ENCODE data around the gene SYNE4. TPM values are rescaled to one million over a fixed set of nuclear protein-coding genes. Genes with fewer than 3 reads are reported as not detected.

SYNE4 gene
- total RNA-seq = 10 to 100 TPM; 17.1 to 19.3 TPM
- 3.4 TPM for polyA plus RNA-seq (2013, experiment 1 of 2)
- polyA plus RNA-seq (2013, experiment 2 of 2) = 3.6 TPM
- long read RNA-seq, experiment 1, partial matches to known transcripts = 2 of 11 reads
- long read RNA-seq, experiment 1, other reads (novel, unspliced or antisense) = 4 of 11 reads
- long read RNA-seq, experiment 2, transcript SYNE4-201 (8 exons, 1,365 nt) = major isoform, 12 of 59 reads
- long read RNA-seq, experiment 2, partial matches to known transcripts = 10 of 59 reads
- long read RNA-seq, experiment 2, other reads (novel, unspliced or antisense) = 33 of 59 reads
- long read RNA-seq, experiment 3, transcript SYNE4-205 (8 exons, 1,175 nt) = minor isoform, 9 of 75 reads
- long read RNA-seq, experiment 3, transcript SYNE4-201 (8 exons, 1,365 nt) = major isoform, 27 of 75 reads
- long read RNA-seq, experiment 3, partial matches to known transcripts = 0 of 75 reads
- long read RNA-seq, experiment 3, other reads (novel, unspliced or antisense) = 36 of 75 reads
- long read RNA-seq, experiment 4, transcript SYNE4-201 (8 exons, 1,365 nt) = major isoform, 17 of 48 reads
- long read RNA-seq, experiment 4, partial matches to known transcripts = 0 of 48 reads
- long read RNA-seq, experiment 4, other reads (novel, unspliced or antisense) = 28 of 48 reads

DNA sequence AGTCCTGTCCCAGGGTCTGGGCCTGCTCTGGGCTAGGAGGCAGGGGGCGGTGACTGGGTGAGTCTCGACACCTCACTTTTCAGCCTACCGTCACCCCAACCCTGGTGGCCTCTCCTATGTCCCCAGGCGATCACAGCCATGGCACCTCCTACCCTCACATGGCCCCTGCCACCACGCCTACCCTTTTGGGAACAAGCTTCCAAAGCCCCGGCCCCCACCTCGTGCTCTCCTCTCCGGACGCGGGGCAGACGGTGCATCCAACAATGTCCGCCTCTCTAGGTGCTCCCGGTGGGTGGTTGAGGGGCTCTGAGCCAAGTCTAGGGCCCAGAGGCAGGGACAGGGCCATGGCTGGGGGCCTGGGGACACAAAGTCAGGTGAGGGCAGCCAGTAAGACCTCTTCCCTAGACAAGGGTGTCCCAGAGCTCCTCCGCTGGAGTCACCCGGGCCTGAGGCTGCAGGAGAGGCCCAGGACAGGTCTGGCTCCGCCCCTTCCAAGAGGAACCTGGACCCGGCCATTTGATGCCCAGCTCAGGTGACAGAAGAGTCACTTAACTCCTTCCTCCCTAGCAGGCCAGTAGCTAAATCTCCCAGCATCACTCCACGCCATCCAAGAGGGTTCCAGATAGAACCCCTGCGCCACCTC is at the start of gene SYNE4:
Gene SYNE4, minus strand, starts transcription at position 478 of the 643 bp plus-strand sequence. Its CDS starts 132 bp downstream, at position 346.
- H3K4me1 Mint-ChIP-seq = peaks cover 17% of the 10 kb centered on the region
- H3K9me3 Mint-ChIP-seq = no peaks in the 10 kb centered on the region
- peak within 1 kb of the TSS; percentile 93 for H3K27ac Mint-ChIP-seq
- H3K27me3 Mint-ChIP-seq (ENCODE audit: insufficient read depth) = peaks cover 4% of the 10 kb centered on the region
- H3K9ac ChIP-seq (ENCODE audit: extremely low read depth, low read length, poor library complexity, severe bottlenecking) = no peak within 1 kb of the TSS
- no peak for TF ChIP-seq CTCF (conservative IDR thresholded peaks at IDR 0.05)
- DNase-seq = peak; percentile 95
- H3K4me3 ChIP-seq (ENCODE audit: low read length) = peak within 1 kb of the TSS; percentile 64
- peak within 1 kb of the TSS; percentile 88 for H3K4me3 Mint-ChIP-seq
- no peaks in the 10 kb centered on the region for H3K27me3 ChIP-seq (ENCODE audit: control insufficient read depth, insufficient read depth, low read length, poor library complexity, severe bottlenecking)
- H3K27ac ChIP-seq (ENCODE audit: low read depth, low read length) = no peak within 1 kb of the TSS
- H3K4me1 ChIP-seq (ENCODE audit: control insufficient read depth, insufficient read depth, low read length) = no peaks in the 10 kb centered on the region
- no peaks in the 10 kb centered on the region for H3K9me3 ChIP-seq (ENCODE audit: control insufficient read depth, low read length)
- H3K36me3 Mint-ChIP-seq (ENCODE audit: low read depth) = peaks cover 21% of the 10 kb centered on the region
- WGBS, 2 experiments (ENCODE audit: insufficient coverage in 1 of 2, insufficient read length in 1 of 2) = 68 to 76% methylated on average over 11 to 19 of the region's 19 CpGs
- H3K36me3 ChIP-seq (ENCODE audit: control insufficient read depth, insufficient read depth, low read length) = no peaks in the 10 kb centered on the region

DNA sequence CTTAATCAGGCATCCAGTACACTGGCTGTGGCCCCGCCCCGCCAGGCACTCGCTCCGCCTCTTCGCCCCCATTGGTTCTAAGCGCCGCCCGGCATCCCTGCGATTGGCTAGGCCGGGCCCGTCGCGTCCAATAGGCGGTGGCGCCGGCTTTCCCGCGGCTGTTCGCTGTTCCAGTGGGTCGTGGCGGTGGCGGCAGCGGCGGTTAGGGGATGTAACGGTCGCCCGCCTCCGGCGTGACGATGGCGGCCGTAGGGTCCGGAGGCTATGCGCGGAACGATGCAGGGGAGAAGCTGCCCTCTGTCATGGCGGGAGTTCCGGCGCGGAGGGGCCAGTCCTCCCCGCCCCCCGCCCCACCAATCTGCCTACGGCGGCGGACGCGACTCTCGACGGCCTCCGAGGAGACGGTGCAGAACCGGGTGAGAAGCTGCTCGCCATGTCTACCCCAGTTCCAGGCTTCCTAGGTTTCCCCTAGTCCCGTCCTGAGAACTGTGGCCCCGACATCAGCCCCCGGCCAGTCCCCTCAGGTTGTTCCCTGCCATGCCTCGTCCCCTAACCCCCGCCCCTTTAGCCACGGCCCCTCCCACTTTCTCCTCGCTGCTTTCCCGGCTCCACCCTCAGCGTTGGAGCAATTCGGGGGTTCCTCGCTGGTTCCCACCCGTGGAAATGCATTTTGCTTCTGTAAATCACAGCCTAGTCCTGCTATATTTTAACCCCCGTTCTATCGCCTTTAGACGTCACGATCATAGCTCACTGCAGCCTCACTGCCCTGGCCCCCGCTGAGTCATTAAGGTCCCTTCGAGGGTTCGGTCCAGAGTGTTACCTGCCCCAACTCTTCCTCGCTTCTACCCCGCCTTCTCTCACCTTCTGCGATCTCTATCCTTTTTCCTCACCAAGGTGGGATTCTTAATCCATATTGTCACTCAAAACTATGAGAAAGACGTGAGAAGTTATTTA is 46.4 kb upstream of the SYNE4 start, which contains the start of gene WDR62:
Gene WDR62, plus strand, starts transcription at position 165 of the 954 bp plus-strand sequence. Its CDS starts 75 bp downstream, at position 240.
- 0% methylated on average over 25 to 76 of the region's 76 CpGs for WGBS, 2 experiments (ENCODE audit: insufficient coverage in 1 of 2, insufficient read length in 1 of 2)
- H3K27ac Mint-ChIP-seq = peak within 1 kb of the TSS; percentile 99
- peak; percentile 97 for DNase-seq
- no peak for TF ChIP-seq CTCF (conservative IDR thresholded peaks at IDR 0.05)
- H3K4me3 ChIP-seq (ENCODE audit: low read length) = peak within 1 kb of the TSS; percentile 90
- H3K4me1 Mint-ChIP-seq = peaks cover 30% of the 10 kb centered on the region
- no peaks in the 10 kb centered on the region for H3K36me3 ChIP-seq (ENCODE audit: control insufficient read depth, insufficient read depth, low read length)
- H3K9me3 Mint-ChIP-seq = no peaks in the 10 kb centered on the region
- peaks cover 16% of the 10 kb centered on the region for H3K36me3 Mint-ChIP-seq (ENCODE audit: low read depth)
- H3K9ac ChIP-seq (ENCODE audit: extremely low read depth, low read length, poor library complexity, severe bottlenecking) = peak within 1 kb of the TSS; percentile 74
- peaks cover 2% of the 10 kb centered on the region for H3K27me3 Mint-ChIP-seq (ENCODE audit: insufficient read depth)
- H3K9me3 ChIP-seq (ENCODE audit: control insufficient read depth, low read length) = no peaks in the 10 kb centered on the region
- peaks cover 3% of the 10 kb centered on the region for H3K4me1 ChIP-seq (ENCODE audit: control insufficient read depth, insufficient read depth, low read length)
- H3K27me3 ChIP-seq (ENCODE audit: control insufficient read depth, insufficient read depth, low read length, poor library complexity, severe bottlenecking) = no peaks in the 10 kb centered on the region
- H3K4me3 Mint-ChIP-seq = peak within 1 kb of the TSS; percentile 83
- peak within 1 kb of the TSS; percentile 96 for H3K27ac ChIP-seq (ENCODE audit: low read depth, low read length)

Measured in endodermal cell (in vitro differentiated cells).